Uterus (tissue), 2 donors: ENCODE results near the gene C1QTNF1.

Source experiments
- POLR2A ChIP-seq, 2 donors: fragments of 450-650 bp; IDR thresholded peaks; one replicate each; pipeline ENCODE4 v1.6.1; 2016; ENCODE audit warnings: antibody characterized with exemption in 2 of 2, mild to moderate bottlenecking in 1 of 2, moderate library complexity in 1 of 2
- TF ChIP-seq, protein P1 (sequence below), 4 experiments: fragments of 200-600 bp in 2 of 4; fragments of 450-650 bp in 2 of 4; sonication (generic) in 2 of 4; IDR thresholded peaks; one replicate each; pipeline ENCODE4 v1.5.1; 2016 to 2019; ENCODE audit warnings: antibody characterized with exemption in 4 of 4, mild to moderate bottlenecking in 2 of 4, moderate library complexity in 1 of 4

DNA sequence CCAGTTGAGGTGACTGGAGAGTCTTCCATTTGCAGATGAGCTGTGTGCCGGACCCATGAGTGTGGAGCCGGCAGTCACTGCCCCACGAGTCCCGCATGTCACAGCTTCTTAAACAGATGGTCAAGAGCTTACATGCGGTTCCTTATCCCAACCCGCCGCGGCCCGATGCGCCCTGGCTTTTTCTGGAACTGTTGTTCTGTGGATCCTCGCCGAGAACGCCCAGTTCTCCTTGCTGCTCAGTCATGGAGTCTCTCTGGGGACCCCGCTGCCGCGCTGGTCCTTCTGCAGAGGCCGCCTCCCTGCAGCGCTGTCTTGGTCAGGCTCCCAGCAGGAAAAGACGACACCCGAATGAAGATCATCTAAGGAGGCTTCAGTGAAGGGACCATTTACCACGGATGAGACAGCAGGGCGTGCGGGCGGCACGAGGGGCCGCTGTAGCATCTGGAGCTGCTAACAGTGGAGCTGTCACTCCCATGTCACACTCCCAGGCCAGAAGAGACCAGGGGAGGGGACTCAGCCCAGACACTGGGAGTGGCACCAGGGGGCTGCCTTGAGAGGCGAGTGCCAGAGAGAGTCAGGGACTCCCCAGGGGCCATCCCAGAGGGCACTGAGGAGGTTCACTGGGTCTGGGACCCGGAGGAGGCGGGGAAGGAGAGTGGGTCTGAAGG lies 33.5 kb upstream of the C1QTNF1 start:
- no peak for TF ChIP-seq POLR2A (IDR thresholded peaks at IDR 0.05)
- TF ChIP-seq, protein P1, sequence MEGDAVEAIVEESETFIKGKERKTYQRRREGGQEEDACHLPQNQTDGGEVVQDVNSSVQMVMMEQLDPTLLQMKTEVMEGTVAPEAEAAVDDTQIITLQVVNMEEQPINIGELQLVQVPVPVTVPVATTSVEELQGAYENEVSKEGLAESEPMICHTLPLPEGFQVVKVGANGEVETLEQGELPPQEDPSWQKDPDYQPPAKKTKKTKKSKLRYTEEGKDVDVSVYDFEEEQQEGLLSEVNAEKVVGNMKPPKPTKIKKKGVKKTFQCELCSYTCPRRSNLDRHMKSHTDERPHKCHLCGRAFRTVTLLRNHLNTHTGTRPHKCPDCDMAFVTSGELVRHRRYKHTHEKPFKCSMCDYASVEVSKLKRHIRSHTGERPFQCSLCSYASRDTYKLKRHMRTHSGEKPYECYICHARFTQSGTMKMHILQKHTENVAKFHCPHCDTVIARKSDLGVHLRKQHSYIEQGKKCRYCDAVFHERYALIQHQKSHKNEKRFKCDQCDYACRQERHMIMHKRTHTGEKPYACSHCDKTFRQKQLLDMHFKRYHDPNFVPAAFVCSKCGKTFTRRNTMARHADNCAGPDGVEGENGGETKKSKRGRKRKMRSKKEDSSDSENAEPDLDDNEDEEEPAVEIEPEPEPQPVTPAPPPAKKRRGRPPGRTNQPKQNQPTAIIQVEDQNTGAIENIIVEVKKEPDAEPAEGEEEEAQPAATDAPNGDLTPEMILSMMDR (IDR thresholded peaks at IDR 0.05), result no peak
